ENCODE results near the gene ERRFI1. TPM values are rescaled to one million over a fixed set of nuclear protein-coding genes. Genes with fewer than 3 reads are reported as not detected.

Gene ERRFI1
- total RNA-seq, 1 donor from 2014 or later = 11.1 TPM

GRCh38 chr1:8047686-8048445 lies 21.8 kb upstream of the ERRFI1 start:
- DNase-seq (no peak), ATAC-seq (ENCODE audit: poor library complexity) (peak; percentile 92)
- intact Hi-C loops (cut with DNase I) = loop anchor here (10.0 kb wide), 1 partner anchor 187 kb away; no protein-coding TSS in a partner anchor

GRCh38 chr1:8047112-8047511 lies 21.0 kb upstream of the ERRFI1 start:
- intact Hi-C loops (cut with DNase I) = loop anchor here (10.0 kb wide), 1 partner anchor 188 kb away; no protein-coding TSS in a partner anchor
- peak; percentile 79 for ATAC-seq (ENCODE audit: poor library complexity)

GRCh38 chr1:8046391-8046790 lies 20.3 kb upstream of the ERRFI1 start:
- ATAC-seq (ENCODE audit: poor library complexity) (no peak), DNase-seq (no peak)
- intact Hi-C loops (cut with DNase I) = loop anchor here (10.0 kb wide), 1 partner anchor 188 kb away; no protein-coding TSS in a partner anchor

More at GRCh38 chr1:8047112-8047511, 21.0 kb upstream of the ERRFI1 start:
- no peak for DNase-seq

GRCh38 chr1:8043621-8044020 lies 17.5 kb upstream of the ERRFI1 start:
- intact Hi-C loops (cut with DNase I) = loop anchor here (10.0 kb wide), 1 partner anchor 191 kb away; no protein-coding TSS in a partner anchor
- DNase-seq (no peak), ATAC-seq (ENCODE audit: poor library complexity) (no peak)

- intact Hi-C loops (cut with DNase I) = loop anchor here (10.0 kb wide), 1 partner anchor 193 kb away; no protein-coding TSS in a partner anchor
- ATAC-seq (ENCODE audit: poor library complexity) (no peak), DNase-seq (no peak)
Observed at GRCh38 chr1:8042134-8042533, 16.0 kb upstream of the ERRFI1 start.

- intact Hi-C loops (cut with DNase I) = loop anchor here (10.0 kb wide), 1 partner anchor 194 kb away; no protein-coding TSS in a partner anchor
- ATAC-seq (ENCODE audit: poor library complexity) = peak; percentile 75
- DNase-seq = peak; percentile 71
Observed at GRCh38 chr1:8040586-8040985, 14.5 kb upstream of the ERRFI1 start.

GRCh38 chr1:8039071-8039470 lies 13.0 kb upstream of the ERRFI1 start:
- ATAC-seq (ENCODE audit: poor library complexity) (no peak), DNase-seq (no peak)
- intact Hi-C loops (cut with DNase I) = no loop called here

- no peak for ATAC-seq (ENCODE audit: poor library complexity)
- intact Hi-C loops (cut with DNase I) = no loop called here
- DNase-seq = no peak
Observed at GRCh38 chr1:8035289-8035688, 9.2 kb upstream of the ERRFI1 start.

GRCh38 chr1:8033322-8033721 lies 7.2 kb upstream of the ERRFI1 start:
- ATAC-seq (ENCODE audit: poor library complexity) = no peak
- no peak for DNase-seq
- intact Hi-C loops (cut with DNase I) = no loop called here

GRCh38 chr1:8032366-8032910 lies 6.3 kb upstream of the ERRFI1 start:
- no peak for ATAC-seq (ENCODE audit: poor library complexity)
- intact Hi-C loops (cut with DNase I) = no loop called here
- DNase-seq = no peak

- intact Hi-C loops (cut with DNase I) = no loop called here
- ATAC-seq (ENCODE audit: poor library complexity) = no peak
- no peak for DNase-seq
Observed at GRCh38 chr1:8031176-8031785, 5.2 kb upstream of the ERRFI1 start.

- intact Hi-C loops (cut with DNase I) = loop anchor here (5.0 kb wide), 1 partner anchor 289 kb away; the partner anchor contains the start of gene SLC45A1
- no peak for ATAC-seq (ENCODE audit: poor library complexity)
Observed at GRCh38 chr1:8028571-8028910, 2.4 kb upstream of the ERRFI1 start.

GRCh38 chr1:8027748-8028570 lies 1.9 kb upstream of the ERRFI1 start:
- DNase-seq = no peak
- no peak for ATAC-seq (ENCODE audit: poor library complexity)
- intact Hi-C loops (cut with DNase I) = loop anchor here (5.0 kb wide), 1 partner anchor 289 kb away; the partner anchor contains the start of gene SLC45A1

More at GRCh38 chr1:8028571-8028910, 2.4 kb upstream of the ERRFI1 start:
- DNase-seq = no peak

- no peak for ATAC-seq (ENCODE audit: poor library complexity)
- intact Hi-C loops (cut with DNase I) = loop anchor here (5.0 kb wide), 1 partner anchor 290 kb away; the partner anchor contains the start of gene SLC45A1
- DNase-seq = peak; percentile 61
Observed at GRCh38 chr1:8026976-8027747, 1.1 kb upstream of the ERRFI1 start.

GRCh38 chr1:8025671-8026144 lies 401 bp downstream of the ERRFI1 start:
- no peak for ATAC-seq (ENCODE audit: poor library complexity)
- DNase-seq = no peak
- intact Hi-C loops (cut with DNase I) = loop anchor here (5.0 kb wide), 1 partner anchor 292 kb away; the partner anchor contains the start of gene SLC45A1

- ATAC-seq (ENCODE audit: poor library complexity) = no peak
- intact Hi-C loops (cut with DNase I) = loop anchor here (5.0 kb wide), 1 partner anchor 292 kb away; the partner anchor contains the start of gene SLC45A1
Observed at GRCh38 chr1:8025061-8025670, 943 bp downstream of the ERRFI1 start.

GRCh38 chr1:8024329-8024728 lies 1.8 kb downstream of the ERRFI1 start:
- DNase-seq = no peak
- no peak for ATAC-seq (ENCODE audit: poor library complexity)
- intact Hi-C loops (cut with DNase I) = no loop called here

More at GRCh38 chr1:8025061-8025670, 943 bp downstream of the ERRFI1 start:
- no peak for DNase-seq

Measured in Right ventricle myocardium superior (tissue), 1 donor.